ENCODE measurements around the gene TBX5. TPM values are rescaled to one million over a fixed set of nuclear protein-coding genes. Genes with fewer than 3 reads are reported as not detected.

TBX5 gene
- total and polyA plus RNA-seq, 2 donors (not counting 1 experiment from before 2014, with no cell fraction given): not detected

DNA sequence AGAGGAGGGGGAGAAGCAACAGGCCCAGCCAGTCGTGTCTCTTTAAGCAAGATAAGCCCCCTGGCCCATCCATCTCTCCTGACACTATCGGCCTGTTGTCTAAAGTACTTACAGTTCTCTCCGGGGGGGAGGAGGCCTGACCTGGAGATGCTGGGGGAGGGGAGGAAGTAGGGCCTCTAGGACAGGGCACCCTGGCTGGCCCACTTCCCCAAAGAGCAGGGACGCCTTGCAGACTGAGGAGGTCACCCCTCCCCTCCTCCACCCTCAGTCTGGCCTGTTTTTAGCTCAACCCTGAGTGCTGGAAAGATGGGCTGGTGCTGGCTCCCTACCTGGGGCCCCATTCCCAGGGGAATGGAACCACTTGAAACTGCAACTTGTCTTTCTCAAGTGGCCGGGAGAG lies 70.3 kb downstream of the TBX5 start:
- Histone ChIP-seq H3K79me2 (ENCODE audit: control insufficient read depth, insufficient read depth, low read length) (no peaks in the 10 kb centered on the region), H3K9me3 (ENCODE audit: control extremely low read depth in 1 of 3, control insufficient read depth in 2 of 3, insufficient read depth in 1 of 3, low read length in 2 of 3) (peaks cover 0 to under 1% (median 0%) of the 10 kb centered on the region in 3 donors), H3K4me3 (ENCODE audit: control extremely low read depth in 1 of 5, extremely low read depth in 1 of 5, insufficient read depth in 1 of 5, low read depth in 2 of 5, low read length in 4 of 5) (no peak overlapping the region), H4K20me1 (ENCODE audit: control insufficient read depth, insufficient read depth, low read length, poor library complexity, severe bottlenecking) (no peaks in the 10 kb centered on the region), H2AFZ (ENCODE audit: insufficient read depth, low read depth, low read length, poor library complexity, severe bottlenecking) (no peak overlapping the region), H3K9ac (ENCODE audit: low read length) (no peak overlapping the region), H3K27ac (ENCODE audit: low read length in 2 of 2) (no peak overlapping the region), H3K27me3 (replicated peaks in 1 of 4; ENCODE audit: control extremely low read depth in 1 of 4, control insufficient read depth in 3 of 4, insufficient read depth in 4 of 4, low read length in 3 of 4) (peaks cover 0 to 3% (median 0%) of the 10 kb centered on the region in 4 experiments), H3K36me3 (replicated peaks in 1 of 2; ENCODE audit: control extremely low read depth in 1 of 2, control insufficient read depth in 1 of 2, extremely low read depth in 1 of 2, insufficient read depth in 2 of 2, low read length in 1 of 2) (no peaks in the 10 kb centered on the region), H3K4me2 (replicated peaks; ENCODE audit: low read depth, low read length, poor library complexity, severe bottlenecking) (no peak overlapping the region), H3K4me1 (ENCODE audit: control insufficient read depth in 2 of 2, insufficient read depth in 2 of 2, low read length in 2 of 2) (no peaks in the 10 kb centered on the region)
- Mint-ChIP-seq H3K4me3 (no peak overlapping the region), H3K27ac (no peak overlapping the region), H3K27me3 (peaks cover 11% of the 10 kb centered on the region), H3K9me3 (ENCODE audit: insufficient read depth) (peaks cover 2% of the 10 kb centered on the region), H3K4me1 (no peaks in the 10 kb centered on the region)
- TF ChIP-seq CTCF (IDR thresholded peaks at IDR 0.05): no peak
- TF ChIP-seq EZH2 (IDR thresholded peaks at IDR 0.05; ENCODE audit: borderline replicate concordance, insufficient read depth, low read depth, low read length, poor library complexity, severe bottlenecking): no peak
- CTCF ChIA-PET: no interaction called here
- no peak for ATAC-seq (ENCODE audit: low read depth)
- POLR2A ChIA-PET: no interaction called here
- intact Hi-C loops (cut with micrococcal nuclease): no loop called here
- 0% methylated on average over 1 of the region's 5 CpGs for WGBS (ENCODE audit: insufficient coverage)
- DNase-seq: no peak

GRCh38 chr12:114334395-114334794 lies 71.5 kb downstream of the TBX5 start:
- H3K4me1 Mint-ChIP-seq: no peaks in the 10 kb centered on the region
- Histone ChIP-seq H3K79me2 (ENCODE audit: control insufficient read depth, insufficient read depth, low read length) (no peaks in the 10 kb centered on the region), H4K20me1 (ENCODE audit: control insufficient read depth, insufficient read depth, low read length, poor library complexity, severe bottlenecking) (no peaks in the 10 kb centered on the region), H3K4me2 (replicated peaks; ENCODE audit: low read depth, low read length, poor library complexity, severe bottlenecking) (no peak overlapping the region), H3K4me1 (ENCODE audit: control insufficient read depth in 2 of 2, insufficient read depth in 2 of 2, low read length in 2 of 2) (no peaks in the 10 kb centered on the region), H3K36me3 (replicated peaks in 1 of 2; ENCODE audit: control extremely low read depth in 1 of 2, control insufficient read depth in 1 of 2, extremely low read depth in 1 of 2, insufficient read depth in 2 of 2, low read length in 1 of 2) (no peaks in the 10 kb centered on the region), H3K27me3 (replicated peaks in 1 of 4; ENCODE audit: control extremely low read depth in 1 of 4, control insufficient read depth in 3 of 4, insufficient read depth in 4 of 4, low read length in 3 of 4) (peaks cover 0 to 3% (median 0%) of the 10 kb centered on the region in 4 experiments), H3K9me3 (ENCODE audit: control extremely low read depth in 1 of 3, control insufficient read depth in 2 of 3, insufficient read depth in 1 of 3, low read length in 2 of 3) (peaks cover 0 to 2% (median 0%) of the 10 kb centered on the region in 3 donors), H3K27ac (ENCODE audit: low read length in 2 of 2) (no peak overlapping the region), H3K4me3 (ENCODE audit: control extremely low read depth in 1 of 5, extremely low read depth in 1 of 5, insufficient read depth in 1 of 5, low read depth in 2 of 5, low read length in 4 of 5) (no peak overlapping the region), H3K9ac (ENCODE audit: low read length) (no peak overlapping the region), H2AFZ (ENCODE audit: insufficient read depth, low read depth, low read length, poor library complexity, severe bottlenecking) (no peak overlapping the region)
- no peak overlapping the region for H3K27ac Mint-ChIP-seq
- intact Hi-C loops (cut with micrococcal nuclease): no loop called here
- CTCF ChIA-PET: no interaction called here
- 63% methylated on average over 3 of the region's 5 CpGs for WGBS (ENCODE audit: insufficient coverage)
- DNase-seq: no peak
- ATAC-seq (ENCODE audit: low read depth): no peak
- POLR2A ChIA-PET: no interaction called here
- H3K27me3 Mint-ChIP-seq: peaks cover 11% of the 10 kb centered on the region
- no peak for TF ChIP-seq CTCF (IDR thresholded peaks at IDR 0.05)
- TF ChIP-seq EZH2 (IDR thresholded peaks at IDR 0.05; ENCODE audit: borderline replicate concordance, insufficient read depth, low read depth, low read length, poor library complexity, severe bottlenecking): no peak
- H3K4me3 Mint-ChIP-seq: no peak overlapping the region
- peaks cover 4% of the 10 kb centered on the region for H3K9me3 Mint-ChIP-seq (ENCODE audit: insufficient read depth)

Data from B cell (primary cell).